Mesenchymal stem cell (in vitro differentiated cells and primary cell): ENCODE data around the gene ZSCAN9.

Experiments used
- DNase-seq: peaks from one replicate; pipeline ENCODE4 v3.0.0-alpha.2; 2013
- H2AFZ ChIP-seq: one replicate; pipeline ENCODE4 v1.6.1; 2013; ENCODE audit warnings: low read depth, mild to moderate bottlenecking, control low read depth, inconsistent platforms, low read length, moderate library complexity
- H2AK5ac ChIP-seq: 2 replicates; pipeline ENCODE4 v1.6.1; 2013; ENCODE audit warnings: low read length, moderate library complexity, mild to moderate bottlenecking, inconsistent platforms; ENCODE audit not compliant: severe bottlenecking
- H2BK120ac ChIP-seq: one replicate; pipeline ENCODE4 v1.6.1; 2013; ENCODE audit warnings: low read depth, mild to moderate bottlenecking, inconsistent platforms, low read length, moderate library complexity
- H2BK12ac ChIP-seq, 2 experiments: one replicate each; pipeline ENCODE4 v1.6.1; 2013; ENCODE audit warnings: inconsistent platforms in 2 of 2, low read length in 2 of 2, mild to moderate bottlenecking in 2 of 2, moderate library complexity in 2 of 2, control low read depth in 1 of 2
- H2BK15ac ChIP-seq: one replicate; pipeline ENCODE4 v1.6.1; 2013; ENCODE audit warnings: mild to moderate bottlenecking, low read depth, inconsistent platforms; ENCODE audit not compliant: poor library complexity, severe bottlenecking
- H2BK5ac ChIP-seq: 2 replicates; pipeline ENCODE4 v1.6.1; 2013; ENCODE audit warnings: low read depth, mild to moderate bottlenecking, low read length, control low read depth, inconsistent platforms; ENCODE audit not compliant: poor library complexity, severe bottlenecking
- H3K14ac ChIP-seq, 2 experiments: one replicate each; pipeline ENCODE4 v1.6.1; 2013; ENCODE audit warnings: inconsistent platforms in 2 of 2, low read length in 2 of 2, control low read depth in 1 of 2, mild to moderate bottlenecking in 1 of 2, moderate library complexity in 1 of 2
- H3K18ac ChIP-seq, 2 experiments: one replicate each; pipeline ENCODE4 v1.6.1; 2013; ENCODE audit warnings: inconsistent platforms in 2 of 2, low read length in 2 of 2, control low read depth in 1 of 2, low read depth in 1 of 2, mild to moderate bottlenecking in 1 of 2
- H3K23ac ChIP-seq, 2 experiments: one replicate each; pipeline ENCODE4 v1.6.1; 2013; ENCODE audit warnings: inconsistent platforms in 2 of 2, low read length in 2 of 2, mild to moderate bottlenecking in 2 of 2, moderate library complexity in 2 of 2, control low read depth in 1 of 2
- H3K27ac ChIP-seq: 2 replicates; pipeline ENCODE4 v1.5.1; 2013; ENCODE audit warnings: mild to moderate bottlenecking, moderate library complexity, low read length, control low read depth, inconsistent platforms; ENCODE audit not compliant: poor library complexity, severe bottlenecking
- H3K27me3 ChIP-seq, 2 experiments: 2 replicates each; pipeline versions ENCODE4 v1.6.1 to v1.7.0; 2013; ENCODE audit warnings: low read length in 2 of 2, mild to moderate bottlenecking in 2 of 2, moderate library complexity in 2 of 2, control low read depth in 1 of 2, inconsistent platforms in 1 of 2; ENCODE audit not compliant: control insufficient read depth in 1 of 2, insufficient read depth in 1 of 2
- H3K36me3 ChIP-seq, 2 experiments: 2 replicates each; pipeline versions ENCODE4 v1.6.1 to v1.7.0; 2013; ENCODE audit warnings: low read length in 2 of 2, control low read depth in 1 of 2, inconsistent platforms in 1 of 2, low read depth in 1 of 2, mild to moderate bottlenecking in 1 of 2; ENCODE audit not compliant: insufficient read depth in 2 of 2, control insufficient read depth in 1 of 2
- H3K4ac ChIP-seq, 2 experiments: one replicate each; pipeline ENCODE4 v1.6.1; 2013; ENCODE audit warnings: inconsistent platforms in 2 of 2, low read length in 2 of 2, mild to moderate bottlenecking in 2 of 2, moderate library complexity in 2 of 2, control low read depth in 1 of 2, low read depth in 1 of 2
- H3K4me1 ChIP-seq: 2 replicates; pipeline ENCODE4 v1.6.1; 2013; ENCODE audit warnings: low read depth, low read length, control low read depth; ENCODE audit not compliant: control insufficient read depth, insufficient read depth
- H3K4me2 ChIP-seq: 2 replicates; pipeline ENCODE4 v1.6.1; 2013; ENCODE audit warnings: low read length, mild to moderate bottlenecking, inconsistent platforms; ENCODE audit not compliant: poor library complexity, severe bottlenecking
- H3K4me3 ChIP-seq, 2 experiments: 2 replicates each; pipeline versions ENCODE4 v1.5.1 to v1.7.0; 2013; ENCODE audit warnings: low read length in 2 of 2, mild to moderate bottlenecking in 2 of 2, control low read depth in 1 of 2, low read depth in 1 of 2; ENCODE audit not compliant: insufficient read depth in 1 of 2
- H3K79me1 ChIP-seq: replicated peaks from 2 replicates; pipeline ENCODE4 v1.6.1; 2013; ENCODE audit warnings: mild to moderate bottlenecking, control low read depth, low read length, inconsistent platforms; ENCODE audit not compliant: poor library complexity, severe bottlenecking
- H3K9ac ChIP-seq: 2 replicates; pipeline ENCODE4 v1.7.0; 2013; ENCODE audit warnings: mild to moderate bottlenecking, low read length, moderate library complexity
- H3K9me3 ChIP-seq: 2 replicates; pipeline ENCODE4 v1.7.0; 2013; ENCODE audit warnings: mild to moderate bottlenecking, low read length; ENCODE audit not compliant: control insufficient read depth
- H4K8ac ChIP-seq: one replicate; pipeline ENCODE4 v1.6.1; 2013; ENCODE audit warnings: inconsistent platforms, mild to moderate bottlenecking, low read length, moderate library complexity
- H4K91ac ChIP-seq: one replicate; pipeline ENCODE4 v1.6.1; 2013; ENCODE audit warnings: mild to moderate bottlenecking, low read length, inconsistent platforms
- WGBS: methylation state at CpG from one replicate; pipeline ENCODE4 v1.1.7; 2013; ENCODE audit warnings: mixed read lengths; 5-methylcytosine and 5-hydroxymethylcytosine counted together

Gene ZSCAN9

GRCh38 chr6:28254121-28254519, 29.0 kb downstream of the ZSCAN9 start:
- H3K4me3 ChIP-seq = no peak overlapping the region
- 94% methylated on average over 1 of the region's 1 CpG for WGBS

GRCh38 chr6:28257042-28257441, 32.0 kb downstream of the ZSCAN9 start:
- Histone ChIP-seq H3K36me3 (no peaks in the 10 kb centered on the region), H3K18ac (no peak overlapping the region), H3K4ac (no peak overlapping the region), H2AK5ac (no peak overlapping the region), H3K4me3 (no peak overlapping the region), H3K27me3 (peaks cover 0 to 3% of the 10 kb centered on the region in 2 experiments), H3K4me2 (no peak overlapping the region), H3K27ac (no peak overlapping the region), H4K91ac (no peak overlapping the region), H4K8ac (no peak overlapping the region), H2AFZ (no peak overlapping the region), H2BK12ac (no peak overlapping the region), H3K14ac (no peak overlapping the region), H3K23ac (no peak overlapping the region), H3K9me3 (peaks cover 3% of the 10 kb centered on the region), H3K79me1 (no peaks in the 10 kb centered on the region), H2BK15ac (no peak overlapping the region), H3K9ac (no peak overlapping the region), H2BK5ac (no peak overlapping the region), H3K4me1 (peaks cover 3% of the 10 kb centered on the region), H2BK120ac (no peak overlapping the region)
- DNase-seq = no peak
- no CpG with 5 or more reads among the region's 1 CpG for whole genome bisulfite sequencing

More at GRCh38 chr6:28254121-28254519, 29.0 kb downstream of the ZSCAN9 start:
- no peak overlapping the region for H4K8ac ChIP-seq
- no peak overlapping the region for H2BK12ac ChIP-seq
- H3K4ac ChIP-seq = no peak overlapping the region
- DNase-seq = no peak
- H2AFZ ChIP-seq = no peak overlapping the region
- no peak overlapping the region for H3K18ac ChIP-seq
- peaks cover 7% of the 10 kb centered on the region for H3K79me1 ChIP-seq
- no peak overlapping the region for H3K9ac ChIP-seq
- H2BK15ac ChIP-seq = no peak overlapping the region
- no peak overlapping the region for H3K14ac ChIP-seq
- no peak overlapping the region for H3K23ac ChIP-seq
- no peaks in the 10 kb centered on the region for H3K27me3 ChIP-seq
- no peak overlapping the region for H3K4me2 ChIP-seq
- no peak overlapping the region for H4K91ac ChIP-seq
- H3K27ac ChIP-seq = no peak overlapping the region
- no peak overlapping the region for H2BK120ac ChIP-seq
- H3K36me3 ChIP-seq = peaks cover 0 to 6% of the 10 kb centered on the region in 2 experiments
- H2BK5ac ChIP-seq = no peak overlapping the region
- no peaks in the 10 kb centered on the region for H3K9me3 ChIP-seq
- peaks cover 5% of the 10 kb centered on the region for H3K4me1 ChIP-seq
- no peak overlapping the region for H2AK5ac ChIP-seq

- no peak within 1 kb of the TSS for H3K27ac ChIP-seq
- no peak within 1 kb of the TSS for H2BK5ac ChIP-seq
- peak within 1 kb of the TSS; percentile 59 for H3K9ac ChIP-seq
- no peak within 1 kb of the TSS for H3K18ac ChIP-seq
- peaks cover 0 to 3% of the 10 kb centered on the region in 2 experiments for H3K27me3 ChIP-seq
- WGBS = 91% methylated on average over 58 of the region's 58 CpGs
- DNase-seq = no peak
- no peak within 1 kb of the TSS for H2AK5ac ChIP-seq
- H2AFZ ChIP-seq = no peak within 1 kb of the TSS
- no peak within 1 kb of the TSS for H2BK15ac ChIP-seq
- H3K79me1 ChIP-seq = no peaks in the 10 kb centered on the region
- no peaks in the 10 kb centered on the region for H3K4me1 ChIP-seq
- H2BK12ac ChIP-seq = no peak within 1 kb of the TSS
- no peak within 1 kb of the TSS for H3K14ac ChIP-seq
- no peak within 1 kb of the TSS for H4K91ac ChIP-seq
- H3K9me3 ChIP-seq = peaks cover 3% of the 10 kb centered on the region
- H2BK120ac ChIP-seq = no peak within 1 kb of the TSS
- H3K4ac ChIP-seq = no peak within 1 kb of the TSS
- H3K4me3 ChIP-seq = peak within 1 kb of the TSS in 1 of 2 experiments; percentile 74
- no peak within 1 kb of the TSS for H3K23ac ChIP-seq
- no peaks in the 10 kb centered on the region for H3K36me3 ChIP-seq
- H4K8ac ChIP-seq = no peak within 1 kb of the TSS
- no peak within 1 kb of the TSS for H3K4me2 ChIP-seq
Observed at GRCh38 chr6:28258877-28259777, 34.1 kb downstream of the ZSCAN9 start, which contains the start of gene NKAPL. NKAPL (plus strand) TSS chr6:28259297; CDS start chr6:28259372, 75 bp downstream.

GRCh38 chr6:28263922-28264321, 38.8 kb downstream of the ZSCAN9 start:
- Histone ChIP-seq H3K36me3 (no peaks in the 10 kb centered on the region), H3K4ac (no peak overlapping the region), H3K9ac (no peak overlapping the region), H4K91ac (no peak overlapping the region), H2BK15ac (no peak overlapping the region), H4K8ac (no peak overlapping the region), H3K14ac (no peak overlapping the region), H2BK120ac (no peak overlapping the region), H3K4me3 (no peak overlapping the region), H2AK5ac (no peak overlapping the region), H3K79me1 (peaks cover 2% of the 10 kb centered on the region), H3K27me3 (peaks cover 0 to 3% of the 10 kb centered on the region in 2 experiments), H3K9me3 (peaks cover 3% of the 10 kb centered on the region), H2BK12ac (no peak overlapping the region), H3K4me2 (no peak overlapping the region), H3K18ac (no peak overlapping the region), H3K23ac (no peak overlapping the region), H3K27ac (no peak overlapping the region), H3K4me1 (peaks cover 3% of the 10 kb centered on the region), H2BK5ac (no peak overlapping the region), H2AFZ (no peak overlapping the region)
- no peak for DNase-seq
- WGBS = no CpG with 5 or more reads among the region's 2 CpGs
